ENCODE measurements around the gene TAF4.

TAF4 gene

DNA sequence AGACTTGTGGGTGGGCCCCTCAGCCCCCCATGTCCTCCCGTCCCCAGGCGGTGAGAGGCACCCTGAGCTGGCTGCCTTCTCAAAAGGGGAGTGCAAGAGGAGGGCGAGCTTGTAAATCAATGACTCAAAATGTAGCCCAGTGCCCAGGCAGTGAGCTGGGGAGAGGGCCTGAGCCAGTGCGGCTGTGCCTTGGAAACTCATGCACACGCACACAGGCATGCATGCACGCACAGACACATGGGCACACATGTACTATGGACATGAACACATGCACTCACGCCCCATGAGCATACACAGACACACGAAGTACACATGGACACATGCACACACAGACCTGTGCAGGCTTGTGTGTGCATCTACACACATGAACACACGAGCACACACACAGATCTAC lies 133.5 kb downstream of the TAF4 start:
- 92% methylated on average over 9 of the region's 9 CpGs for WGBS, 2 experiments
- H3K4me3 ChIP-seq (ENCODE audit: insufficient read depth, low read depth, low read length) = no peak overlapping the region

DNA sequence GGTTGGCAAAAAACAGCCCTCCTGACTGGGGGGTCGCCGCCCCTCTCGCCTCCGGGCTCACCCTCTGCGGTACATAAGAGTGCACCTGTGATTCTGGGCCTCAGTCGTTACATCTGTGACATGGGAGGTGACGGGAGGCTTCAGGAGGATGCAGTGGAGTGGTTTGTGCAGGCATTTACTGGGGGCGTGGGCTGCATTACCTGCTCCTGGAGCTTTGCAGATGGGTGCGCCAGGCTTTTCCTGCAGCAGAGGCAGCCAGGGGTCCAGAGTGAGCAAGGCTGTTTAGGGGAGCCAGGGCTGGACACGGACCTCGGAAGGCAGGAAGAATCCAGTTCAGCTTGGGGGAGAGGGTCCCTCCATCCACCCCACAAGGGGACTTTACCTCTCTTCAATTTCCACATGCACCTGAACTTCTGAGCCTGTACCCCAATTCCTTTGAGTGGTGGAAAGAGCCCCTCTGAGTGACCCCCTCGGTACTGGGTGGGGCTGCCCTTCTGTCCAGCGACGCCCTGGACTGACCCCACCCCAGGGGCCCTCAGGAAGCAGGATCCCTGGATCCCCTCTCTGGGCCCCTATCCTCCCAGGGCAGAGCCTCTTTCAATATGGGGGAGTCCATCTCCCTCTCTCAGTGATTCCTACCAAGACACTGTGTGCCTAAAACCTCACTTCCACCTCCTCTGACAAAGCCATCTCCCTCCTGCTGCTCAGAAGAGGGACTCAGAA lies 134.0 kb downstream of the TAF4 start:
- peaks cover 6% of the 10 kb centered on the region for H3K4me1 ChIP-seq (ENCODE audit: control insufficient read depth, insufficient read depth, low read length)
- no peaks in the 10 kb centered on the region for H3K9me3 ChIP-seq (ENCODE audit: control insufficient read depth, low read length)
- no peak overlapping the region for H3K4me3 ChIP-seq (ENCODE audit: insufficient read depth, low read depth, low read length)
- no peaks in the 10 kb centered on the region for H3K27me3 ChIP-seq (ENCODE audit: control insufficient read depth, insufficient read depth, low read length, poor library complexity, severe bottlenecking)
- no peaks in the 10 kb centered on the region for H3K36me3 ChIP-seq (ENCODE audit: control insufficient read depth, insufficient read depth, low read length)
- H3K27ac ChIP-seq (ENCODE audit: insufficient read depth, low read depth, low read length, poor library complexity, severe bottlenecking) = no peak overlapping the region
- 94 to 95% methylated on average over 14 of the region's 14 CpGs for WGBS, 2 experiments

More for the DNA sequence above, 133.5 kb downstream of the TAF4 start:
- no peak overlapping the region for H3K27ac ChIP-seq (ENCODE audit: insufficient read depth, low read depth, low read length, poor library complexity, severe bottlenecking)
- no peaks in the 10 kb centered on the region for H3K9me3 ChIP-seq (ENCODE audit: control insufficient read depth, low read length)
- H3K4me1 ChIP-seq (ENCODE audit: control insufficient read depth, insufficient read depth, low read length) = peaks cover 6% of the 10 kb centered on the region
- no peaks in the 10 kb centered on the region for H3K27me3 ChIP-seq (ENCODE audit: control insufficient read depth, insufficient read depth, low read length, poor library complexity, severe bottlenecking)
- no peaks in the 10 kb centered on the region for H3K36me3 ChIP-seq (ENCODE audit: control insufficient read depth, insufficient read depth, low read length)

- Histone ChIP-seq H3K27me3 (ENCODE audit: control insufficient read depth, insufficient read depth, low read length, poor library complexity, severe bottlenecking) (no peaks in the 10 kb centered on the region), H3K36me3 (ENCODE audit: control insufficient read depth, insufficient read depth, low read length) (no peaks in the 10 kb centered on the region), H3K4me3 (ENCODE audit: insufficient read depth, low read depth, low read length) (no peak overlapping the region), H3K9me3 (ENCODE audit: control insufficient read depth, low read length) (no peaks in the 10 kb centered on the region), H3K4me1 (ENCODE audit: control insufficient read depth, insufficient read depth, low read length) (peaks cover 6% of the 10 kb centered on the region), H3K27ac (ENCODE audit: insufficient read depth, low read depth, low read length, poor library complexity, severe bottlenecking) (no peak overlapping the region)
- 91% methylated on average over 28 of the region's 28 CpGs for WGBS, 2 experiments
These were observed 134.8 kb downstream of the TAF4 start for GRCh38 chr20:61930776-61931475.

GRCh38 chr20:61929971-61930666 lies 135.6 kb downstream of the TAF4 start:
- 94 to 96% methylated on average over 12 of the region's 12 CpGs for WGBS, 2 experiments
- Histone ChIP-seq H3K27ac (ENCODE audit: insufficient read depth, low read depth, low read length, poor library complexity, severe bottlenecking) (no peak overlapping the region), H3K36me3 (ENCODE audit: control insufficient read depth, insufficient read depth, low read length) (no peaks in the 10 kb centered on the region), H3K27me3 (ENCODE audit: control insufficient read depth, insufficient read depth, low read length, poor library complexity, severe bottlenecking) (no peaks in the 10 kb centered on the region), H3K4me3 (ENCODE audit: insufficient read depth, low read depth, low read length) (no peak overlapping the region), H3K4me1 (ENCODE audit: control insufficient read depth, insufficient read depth, low read length) (peaks cover 6% of the 10 kb centered on the region), H3K9me3 (ENCODE audit: control insufficient read depth, low read length) (no peaks in the 10 kb centered on the region)

- Histone ChIP-seq H3K27me3 (ENCODE audit: control insufficient read depth, insufficient read depth, low read length, poor library complexity, severe bottlenecking) (no peaks in the 10 kb centered on the region), H3K4me1 (ENCODE audit: control insufficient read depth, insufficient read depth, low read length) (peaks cover 6% of the 10 kb centered on the region), H3K36me3 (ENCODE audit: control insufficient read depth, insufficient read depth, low read length) (no peaks in the 10 kb centered on the region), H3K27ac (ENCODE audit: insufficient read depth, low read depth, low read length, poor library complexity, severe bottlenecking) (no peak overlapping the region), H3K4me3 (ENCODE audit: insufficient read depth, low read depth, low read length) (no peak overlapping the region), H3K9me3 (ENCODE audit: control insufficient read depth, low read length) (no peaks in the 10 kb centered on the region)
- 96 to 97% methylated on average over 12 of the region's 12 CpGs for WGBS, 2 experiments
These were observed 136.1 kb downstream of the TAF4 start for GRCh38 chr20:61929561-61929960.

GRCh38 chr20:61927826-61928541 lies 137.7 kb downstream of the TAF4 start:
- H3K4me1 ChIP-seq (ENCODE audit: control insufficient read depth, insufficient read depth, low read length) = no peaks in the 10 kb centered on the region
- 92 to 95% methylated on average over 43 of the region's 43 CpGs for WGBS, 2 experiments
- H3K9me3 ChIP-seq (ENCODE audit: control insufficient read depth, low read length) = no peaks in the 10 kb centered on the region
- H3K27me3 ChIP-seq (ENCODE audit: control insufficient read depth, insufficient read depth, low read length, poor library complexity, severe bottlenecking) = no peaks in the 10 kb centered on the region
- H3K4me3 ChIP-seq (ENCODE audit: insufficient read depth, low read depth, low read length) = no peak overlapping the region
- no peaks in the 10 kb centered on the region for H3K36me3 ChIP-seq (ENCODE audit: control insufficient read depth, insufficient read depth, low read length)
- H3K27ac ChIP-seq (ENCODE audit: insufficient read depth, low read depth, low read length, poor library complexity, severe bottlenecking) = no peak overlapping the region

DNA sequence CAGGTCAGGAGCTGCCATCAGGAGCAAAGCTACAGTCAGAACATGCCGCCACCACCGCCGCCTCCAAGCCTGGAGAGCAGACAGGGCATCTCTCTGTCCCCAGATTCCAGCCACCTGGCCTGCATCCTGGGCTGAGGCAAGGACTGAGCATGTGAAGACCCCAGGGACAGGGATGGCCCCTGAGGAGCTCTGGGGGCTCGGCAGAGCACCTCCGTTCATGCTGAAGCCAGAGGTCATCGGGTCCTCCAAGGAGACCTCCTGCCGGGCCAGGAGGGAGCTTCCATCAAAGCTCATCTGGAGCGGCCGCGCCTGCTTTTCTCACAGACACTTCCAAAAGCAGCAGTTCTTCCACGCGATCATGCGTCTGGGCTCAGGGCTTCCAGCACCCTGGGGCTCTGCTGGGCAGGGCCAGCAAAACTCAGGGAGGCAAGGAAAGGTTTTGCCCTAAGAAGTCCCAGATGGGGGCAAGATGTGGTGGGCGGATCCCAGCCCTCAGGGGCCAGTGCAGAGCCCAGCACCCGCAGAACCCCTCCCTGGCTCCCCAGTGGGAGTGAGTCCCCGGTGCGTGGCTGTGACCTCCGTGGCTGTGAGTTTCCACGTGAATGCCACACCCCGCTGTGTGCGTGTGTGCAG lies 138.4 kb downstream of the TAF4 start:
- Histone ChIP-seq H3K4me1 (ENCODE audit: control insufficient read depth, insufficient read depth, low read length) (no peaks in the 10 kb centered on the region), H3K27ac (ENCODE audit: insufficient read depth, low read depth, low read length, poor library complexity, severe bottlenecking) (no peak overlapping the region), H3K27me3 (ENCODE audit: control insufficient read depth, insufficient read depth, low read length, poor library complexity, severe bottlenecking) (no peaks in the 10 kb centered on the region), H3K36me3 (ENCODE audit: control insufficient read depth, insufficient read depth, low read length) (no peaks in the 10 kb centered on the region), H3K9me3 (ENCODE audit: control insufficient read depth, low read length) (no peaks in the 10 kb centered on the region), H3K4me3 (ENCODE audit: insufficient read depth, low read depth, low read length) (no peak overlapping the region)
- 94% methylated on average over 21 of the region's 21 CpGs for WGBS, 2 experiments

GRCh38 chr20:61926796-61927192 lies 138.9 kb downstream of the TAF4 start:
- no peaks in the 10 kb centered on the region for H3K27me3 ChIP-seq (ENCODE audit: control insufficient read depth, insufficient read depth, low read length, poor library complexity, severe bottlenecking)
- H3K4me1 ChIP-seq (ENCODE audit: control insufficient read depth, insufficient read depth, low read length) = no peaks in the 10 kb centered on the region
- H3K36me3 ChIP-seq (ENCODE audit: control insufficient read depth, insufficient read depth, low read length) = no peaks in the 10 kb centered on the region
- 95 to 96% methylated on average over 23 of the region's 23 CpGs for WGBS, 2 experiments
- H3K4me3 ChIP-seq (ENCODE audit: insufficient read depth, low read depth, low read length) = no peak overlapping the region
- H3K27ac ChIP-seq (ENCODE audit: insufficient read depth, low read depth, low read length, poor library complexity, severe bottlenecking) = no peak overlapping the region
- no peaks in the 10 kb centered on the region for H3K9me3 ChIP-seq (ENCODE audit: control insufficient read depth, low read length)

DNA sequence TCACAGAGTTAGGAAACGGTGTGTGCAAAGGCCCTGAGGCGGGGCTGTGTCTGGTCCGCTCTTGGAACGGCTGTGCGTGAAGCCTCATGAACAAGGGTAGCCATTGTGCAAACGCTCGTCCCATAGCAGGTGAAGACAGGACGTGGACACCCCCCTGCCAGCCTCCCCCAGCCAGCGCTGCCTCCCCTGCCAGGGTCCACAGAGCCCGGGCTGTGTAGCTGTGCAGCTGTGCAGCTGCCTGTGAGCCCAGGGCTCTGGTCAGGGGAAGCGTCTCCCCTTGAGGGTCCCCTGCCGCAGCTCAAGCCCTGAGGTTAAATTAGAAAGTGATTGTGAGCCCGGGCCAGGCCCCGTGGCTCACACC lies 139.4 kb downstream of the TAF4 start:
- Histone ChIP-seq H3K36me3 (ENCODE audit: control insufficient read depth, insufficient read depth, low read length) (no peaks in the 10 kb centered on the region), H3K4me3 (ENCODE audit: insufficient read depth, low read depth, low read length) (no peak overlapping the region), H3K27ac (ENCODE audit: insufficient read depth, low read depth, low read length, poor library complexity, severe bottlenecking) (no peak overlapping the region), H3K27me3 (ENCODE audit: control insufficient read depth, insufficient read depth, low read length, poor library complexity, severe bottlenecking) (no peaks in the 10 kb centered on the region), H3K4me1 (ENCODE audit: control insufficient read depth, insufficient read depth, low read length) (no peaks in the 10 kb centered on the region), H3K9me3 (ENCODE audit: control insufficient read depth, low read length) (no peaks in the 10 kb centered on the region)
- 92 to 93% methylated on average over 14 of the region's 14 CpGs for WGBS, 2 experiments
